Kidney tubule cell (primary cell): ENCODE data around the gene BRI3BP.
"Not testable (repeated sequence)": the region's sequence is repeated elsewhere in the genome, so short reads cannot be mapped to it uniquely, and the experiment has no call there.

Source experiments
- DNase-seq: peaks from one replicate; pipeline ENCODE4 v3.0.0-alpha.2; 2018; ENCODE audit warnings: low spot score

BRI3BP gene

GRCh38 chr12:124975276-124975675 is 18.2 kb upstream of the BRI3BP start:
- no peak for DNase-seq

GRCh38 chr12:124976999-124977398 is 16.4 kb upstream of the BRI3BP start:
- DNase-seq: no peak

GRCh38 chr12:124979568-124979967 is 13.9 kb upstream of the BRI3BP start:
- DNase-seq: no peak

- no peak for DNase-seq
These were observed 13.2 kb upstream of the BRI3BP start for GRCh38 chr12:124980098-124980892.

- not testable (repeated sequence) for DNase-seq
These were observed 6.6 kb upstream of the BRI3BP start for GRCh38 chr12:124986876-124987275.

- DNase-seq: peak; percentile 87
These were observed 395 bp upstream of the BRI3BP start for GRCh38 chr12:124992874-124993625.

GRCh38 chr12:124994437-124994975 is 1.1 kb downstream of the BRI3BP start:
- DNase-seq: peak; percentile 32

- DNase-seq: no peak
These were observed 1.9 kb downstream of the BRI3BP start for GRCh38 chr12:124995200-124995961.

GRCh38 chr12:124998705-124999104 is 5.3 kb downstream of the BRI3BP start:
- DNase-seq: no peak

GRCh38 chr12:125001636-125002035 is 8.2 kb downstream of the BRI3BP start:
- no peak for DNase-seq

GRCh38 chr12:125003021-125003420 is 9.6 kb downstream of the BRI3BP start:
- no peak for DNase-seq

- no peak for DNase-seq
These were observed 11.2 kb downstream of the BRI3BP start for GRCh38 chr12:125004621-125005020.

GRCh38 chr12:125005652-125006051 is 12.2 kb downstream of the BRI3BP start:
- DNase-seq: no peak

- DNase-seq: no peak
These were observed 12.9 kb downstream of the BRI3BP start for GRCh38 chr12:125006365-125006764.

GRCh38 chr12:125013816-125014442 is 20.5 kb downstream of the BRI3BP start:
- peak; percentile 33 for DNase-seq

- no peak for DNase-seq
These were observed 21.1 kb downstream of the BRI3BP start for GRCh38 chr12:125014526-125014925.

- DNase-seq: no peak
These were observed 22.4 kb downstream of the BRI3BP start for GRCh38 chr12:125015680-125016310.

GRCh38 chr12:125017801-125018200 is 24.4 kb downstream of the BRI3BP start:
- DNase-seq: no peak

GRCh38 chr12:125018356-125018755 is 24.9 kb downstream of the BRI3BP start:
- DNase-seq: no peak

GRCh38 chr12:125021096-125021495 is 27.7 kb downstream of the BRI3BP start:
- DNase-seq: no peak

- DNase-seq: no peak
These were observed 28.3 kb downstream of the BRI3BP start for GRCh38 chr12:125021771-125022170.
